Subcutaneous abdominal adipose tissue (tissue), 5 donors: Measurements from ENCODE around the gene ADCY3.

Experiments
- H3K27ac ChIP-seq: one replicate; pipeline ENCODE4 v1.7.0; 2013; ENCODE audit warnings: low read depth, mild to moderate bottlenecking, inconsistent platforms, low read length, moderate library complexity
- H3K27me3 ChIP-seq, 5 donors: one replicate each; pipeline ENCODE4 v1.7.0; 2013; ENCODE audit warnings: low read length in 5 of 5, inconsistent platforms in 1 of 5; ENCODE audit not compliant: control insufficient read depth in 5 of 5, insufficient read depth in 4 of 5
- H3K36me3 ChIP-seq, 5 donors: one replicate each; pipeline ENCODE4 v1.7.0; 2013; ENCODE audit warnings: low read length in 5 of 5; ENCODE audit not compliant: control insufficient read depth in 5 of 5, insufficient read depth in 5 of 5
- H3K4me1 ChIP-seq, 5 donors: one replicate each; pipeline ENCODE4 v1.7.0; 2013; ENCODE audit warnings: low read length in 5 of 5, mild to moderate bottlenecking in 3 of 5, moderate library complexity in 1 of 5; ENCODE audit not compliant: control insufficient read depth in 5 of 5, insufficient read depth in 5 of 5
- H3K4me3 ChIP-seq, 5 donors: one replicate each; pipeline ENCODE4 v1.7.0; 2013; ENCODE audit warnings: low read length in 5 of 5, low read depth in 1 of 5
- H3K9ac ChIP-seq, 5 donors: one replicate each; pipeline ENCODE4 v1.7.0; 2013; ENCODE audit warnings: low read length in 5 of 5, mild to moderate bottlenecking in 4 of 5, moderate library complexity in 3 of 5
- H3K9me3 ChIP-seq, 5 donors: one replicate each; pipeline ENCODE4 v1.7.0; 2013; ENCODE audit warnings: low read length in 5 of 5; ENCODE audit not compliant: control insufficient read depth in 5 of 5
- donor health status: healthy.
- donor health status: healthy.
- donor health status: healthy.
- donor health status: healthy.
- donor health status: healthy.

ADCY3 gene

GRCh38 chr2:24928036-24928435 is 8.0 kb upstream of the ADCY3 start:
- no peaks in the 10 kb centered on the region for H3K27me3 ChIP-seq
- no peaks in the 10 kb centered on the region for H3K36me3 ChIP-seq
- H3K27ac ChIP-seq: no peak overlapping the region
- no peaks in the 10 kb centered on the region for H3K9me3 ChIP-seq
- no peak overlapping the region for H3K4me3 ChIP-seq
- peaks cover 11 to 16% (median 15%) of the 10 kb centered on the region in 5 donors for H3K4me1 ChIP-seq
- H3K9ac ChIP-seq: no peak overlapping the region

GRCh38 chr2:24926602-24927252 is 6.7 kb upstream of the ADCY3 start:
- Histone ChIP-seq H3K9ac (peak overlapping the region; percentile 18 to 68 (median 49)), H3K27ac (peak overlapping the region; percentile 57), H3K27me3 (no peaks in the 10 kb centered on the region), H3K4me3 (peak overlapping the region; percentile 55 to 76 (median 62)), H3K4me1 (peaks cover 11 to 16% (median 15%) of the 10 kb centered on the region in 5 donors), H3K9me3 (no peaks in the 10 kb centered on the region), H3K36me3 (no peaks in the 10 kb centered on the region)

GRCh38 chr2:24926220-24926601 is 6.2 kb upstream of the ADCY3 start:
- Histone ChIP-seq H3K9ac (peak overlapping the region in 4 of 5 donors; percentile 33 to 68 (median 58)), H3K4me1 (peaks cover 11 to 16% (median 15%) of the 10 kb centered on the region in 5 donors), H3K4me3 (peak overlapping the region in 4 of 5 donors; percentile 55 to 65 (median 60)), H3K27me3 (no peaks in the 10 kb centered on the region), H3K9me3 (no peaks in the 10 kb centered on the region), H3K36me3 (no peaks in the 10 kb centered on the region), H3K27ac (peak overlapping the region; percentile 57)

GRCh38 chr2:24925815-24926214 is 5.8 kb upstream of the ADCY3 start:
- Histone ChIP-seq H3K4me1 (peaks cover 11 to 19% (median 18%) of the 10 kb centered on the region in 5 donors), H3K27me3 (no peaks in the 10 kb centered on the region), H3K36me3 (no peaks in the 10 kb centered on the region), H3K9ac (peak overlapping the region in 1 of 5 donors; percentile 49), H3K4me3 (peak overlapping the region in 1 of 5 donors; percentile 55), H3K27ac (no peak overlapping the region), H3K9me3 (no peaks in the 10 kb centered on the region)

- no peaks in the 10 kb centered on the region for H3K36me3 ChIP-seq
- peaks cover 11 to 23% (median 22%) of the 10 kb centered on the region in 5 donors for H3K4me1 ChIP-seq
- H3K27ac ChIP-seq: no peak overlapping the region
- H3K4me3 ChIP-seq: no peak overlapping the region
- no peak overlapping the region for H3K9ac ChIP-seq
- H3K9me3 ChIP-seq: no peaks in the 10 kb centered on the region
- no peaks in the 10 kb centered on the region for H3K27me3 ChIP-seq
These were observed 4.7 kb upstream of the ADCY3 start for GRCh38 chr2:24924732-24925131.

- no peak overlapping the region for H3K4me3 ChIP-seq
- H3K9ac ChIP-seq: no peak overlapping the region
- peaks cover 11 to 25% (median 25%) of the 10 kb centered on the region in 5 donors for H3K4me1 ChIP-seq
- H3K27me3 ChIP-seq: no peaks in the 10 kb centered on the region
- no peak overlapping the region for H3K27ac ChIP-seq
- H3K9me3 ChIP-seq: no peaks in the 10 kb centered on the region
- no peaks in the 10 kb centered on the region for H3K36me3 ChIP-seq
These were observed 4.2 kb upstream of the ADCY3 start for GRCh38 chr2:24924266-24924665.

- Histone ChIP-seq H3K4me3 (no peak overlapping the region), H3K9me3 (no peaks in the 10 kb centered on the region), H3K27ac (no peak overlapping the region), H3K27me3 (peaks cover 0 to 2% (median 0%) of the 10 kb centered on the region in 5 donors), H3K9ac (no peak overlapping the region), H3K4me1 (peaks cover 14 to 37% (median 35%) of the 10 kb centered on the region in 5 donors), H3K36me3 (no peaks in the 10 kb centered on the region)
These were observed 3.1 kb upstream of the ADCY3 start for GRCh38 chr2:24923106-24923505.

- Histone ChIP-seq H3K4me3 (no peak overlapping the region), H3K4me1 (peaks cover 18 to 42% (median 40%) of the 10 kb centered on the region in 5 donors), H3K27me3 (peaks cover 0 to 2% (median 0%) of the 10 kb centered on the region in 5 donors), H3K9ac (no peak overlapping the region), H3K9me3 (no peaks in the 10 kb centered on the region), H3K27ac (no peak overlapping the region), H3K36me3 (no peaks in the 10 kb centered on the region)
These were observed 2.5 kb upstream of the ADCY3 start for GRCh38 chr2:24922556-24922955.

GRCh38 chr2:24920809-24921441 is 888 bp upstream of the ADCY3 start:
- Histone ChIP-seq H3K4me3 (peak overlapping the region in 4 of 5 donors; percentile 54 to 60 (median 57)), H3K27ac (no peak overlapping the region), H3K27me3 (peaks cover 0 to 6% (median 0%) of the 10 kb centered on the region in 5 donors), H3K9ac (peak overlapping the region in 4 of 5 donors; percentile 14 to 44 (median 26)), H3K9me3 (no peaks in the 10 kb centered on the region), H3K4me1 (peaks cover 12 to 40% (median 34%) of the 10 kb centered on the region in 5 donors), H3K36me3 (no peaks in the 10 kb centered on the region)

- H3K27ac ChIP-seq: no peak overlapping the region
- no peaks in the 10 kb centered on the region for H3K9me3 ChIP-seq
- peaks cover 9 to 48% (median 34%) of the 10 kb centered on the region in 5 donors for H3K4me1 ChIP-seq
- peak overlapping the region; percentile 23 to 70 (median 66) for H3K4me3 ChIP-seq
- peaks cover 0 to 6% (median 0%) of the 10 kb centered on the region in 5 donors for H3K27me3 ChIP-seq
- no peaks in the 10 kb centered on the region for H3K36me3 ChIP-seq
- H3K9ac ChIP-seq: peak overlapping the region; percentile 3 to 74 (median 68)
These were observed 435 bp downstream of the ADCY3 start for GRCh38 chr2:24919506-24920097.
